ENCODE data around the gene MT1X.
"Not testable (repeated sequence)": the region's sequence is repeated elsewhere in the genome, so short reads cannot be mapped to it uniquely, and the experiment has no call there.

MT1X gene

GRCh38 chr16:56670620-56670934 lies 11.7 kb upstream of the MT1X start:
- Histone ChIP-seq H4K20me1 (ENCODE audit: insufficient read depth, low read length) (no peaks in the 10 kb centered on the region), H3K9ac (ENCODE audit: low read length) (no peak overlapping the region), H3K9me2 (replicated peaks; ENCODE audit: insufficient read depth, low read length) (no peaks in the 10 kb centered on the region), H2AFZ (ENCODE audit: low read length) (no peak overlapping the region), H3K4me2 (ENCODE audit: low read depth, low read length) (no peak overlapping the region), H3K9me3 (replicated peaks; ENCODE audit: insufficient read depth, low read length) (no peaks in the 10 kb centered on the region), H3K4me1 (ENCODE audit: low read length) (no peaks in the 10 kb centered on the region), H3K79me2 (ENCODE audit: low read length) (no peaks in the 10 kb centered on the region), H3K36me3 (replicated peaks; ENCODE audit: insufficient read depth, low read length) (no peaks in the 10 kb centered on the region), H3K27ac (ENCODE audit: low read length) (no peak overlapping the region), H3K4me3 (ENCODE audit: low read length) (no peak overlapping the region), H3K27me3 (replicated peaks; ENCODE audit: insufficient read depth, low read length) (peaks cover 83% of the 10 kb centered on the region), H3F3A (ENCODE audit: insufficient read depth, low read length) (no peaks in the 10 kb centered on the region)
- no peak for DNase-seq
- no peak for TF ChIP-seq CTCF (IDR thresholded peaks at IDR 0.05; ENCODE audit: low read length)
- no peak for TF ChIP-seq EZH2 (optimal IDR thresholded peaks at IDR 0.05; ENCODE audit: low read depth, low read length)
- no peak for TF ChIP-seq EZH2phosphoT487 (IDR thresholded peaks at IDR 0.05; ENCODE audit: low read length)

GRCh38 chr16:56671691-56672090 lies 10.6 kb upstream of the MT1X start:
- H2AFZ ChIP-seq (ENCODE audit: low read length); H3K4me3 ChIP-seq (ENCODE audit: low read length); H3K4me1 ChIP-seq (ENCODE audit: low read length); H3K9me3 ChIP-seq (replicated peaks; ENCODE audit: insufficient read depth, low read length); H4K20me1 ChIP-seq (ENCODE audit: insufficient read depth, low read length); H3K9me2 ChIP-seq (replicated peaks; ENCODE audit: insufficient read depth, low read length); H3K9ac ChIP-seq (ENCODE audit: low read length); H3K27ac ChIP-seq (ENCODE audit: low read length); H3F3A ChIP-seq (ENCODE audit: insufficient read depth, low read length); DNase-seq; H3K4me2 ChIP-seq (ENCODE audit: low read depth, low read length); H3K79me2 ChIP-seq (ENCODE audit: low read length); H3K36me3 ChIP-seq (replicated peaks; ENCODE audit: insufficient read depth, low read length): not testable (repeated sequence)
- H3K27me3 ChIP-seq (replicated peaks; ENCODE audit: insufficient read depth, low read length) = peaks cover 75% of the 10 kb centered on the region

GRCh38 chr16:56672171-56672570 lies 10.1 kb upstream of the MT1X start:
- not testable (repeated sequence) for H3K79me2 ChIP-seq (ENCODE audit: low read length); H3K4me3 ChIP-seq (ENCODE audit: low read length); H3K9me2 ChIP-seq (replicated peaks; ENCODE audit: insufficient read depth, low read length); H3K36me3 ChIP-seq (replicated peaks; ENCODE audit: insufficient read depth, low read length); H2AFZ ChIP-seq (ENCODE audit: low read length); H3K9ac ChIP-seq (ENCODE audit: low read length); H3K27ac ChIP-seq (ENCODE audit: low read length); H3K4me1 ChIP-seq (ENCODE audit: low read length); H3F3A ChIP-seq (ENCODE audit: insufficient read depth, low read length); H3K9me3 ChIP-seq (replicated peaks; ENCODE audit: insufficient read depth, low read length); DNase-seq; H3K4me2 ChIP-seq (ENCODE audit: low read depth, low read length); H4K20me1 ChIP-seq (ENCODE audit: insufficient read depth, low read length)
- peaks cover 75% of the 10 kb centered on the region for H3K27me3 ChIP-seq (replicated peaks; ENCODE audit: insufficient read depth, low read length)

- Histone ChIP-seq H3K9me2 (replicated peaks; ENCODE audit: insufficient read depth, low read length) (no peaks in the 10 kb centered on the region), H3K27ac (ENCODE audit: low read length) (no peak overlapping the region), H3F3A (ENCODE audit: insufficient read depth, low read length) (no peaks in the 10 kb centered on the region), H4K20me1 (ENCODE audit: insufficient read depth, low read length) (no peaks in the 10 kb centered on the region), H3K27me3 (replicated peaks; ENCODE audit: insufficient read depth, low read length) (peaks cover 75% of the 10 kb centered on the region), H3K79me2 (ENCODE audit: low read length) (no peaks in the 10 kb centered on the region), H2AFZ (ENCODE audit: low read length) (no peak overlapping the region), H3K4me3 (ENCODE audit: low read length) (no peak overlapping the region), H3K4me1 (ENCODE audit: low read length) (no peaks in the 10 kb centered on the region), H3K4me2 (ENCODE audit: low read depth, low read length) (no peak overlapping the region), H3K36me3 (replicated peaks; ENCODE audit: insufficient read depth, low read length) (no peaks in the 10 kb centered on the region), H3K9ac (ENCODE audit: low read length) (no peak overlapping the region), H3K9me3 (replicated peaks; ENCODE audit: insufficient read depth, low read length) (no peaks in the 10 kb centered on the region)
- DNase-seq = no peak
- TF ChIP-seq EZH2phosphoT487 (IDR thresholded peaks at IDR 0.05; ENCODE audit: low read length) (no peak), EZH2 (optimal IDR thresholded peaks at IDR 0.05; ENCODE audit: low read depth, low read length) (no peak), CTCF (IDR thresholded peaks at IDR 0.05; ENCODE audit: low read length) (no peak)
Observed at GRCh38 chr16:56672761-56673536, 9.3 kb upstream of the MT1X start.

All from MM.1S (cell line).